Spleen (tissue), 11 donors: ENCODE data around the gene CMSS1. TPM values are rescaled to one million over a fixed set of nuclear protein-coding genes. Genes with fewer than 3 reads are reported as not detected.

Source experiments
- DNase-seq: peaks from one replicate; pipeline ENCODE4 v3.0.0-alpha.2; 2020
- H3K27ac ChIP-seq, 8 donors: fragments of 200-600 bp; sonication (generic) in 7 of 8; 1 replicate in 4 of 8; 2 replicates in 4 of 8; pipeline versions ENCODE4 v1.5.0 to v1.8.0; 2016 to 2021; ENCODE audit warnings: inconsistent platforms in 4 of 8, mild to moderate bottlenecking in 4 of 8, moderate library complexity in 1 of 8
- H3K27me3 ChIP-seq, 7 donors: fragments of 200-600 bp; sonication (generic) in 6 of 7; replicated peaks in 1 of 7; 1 replicate in 4 of 7; 2 replicates in 3 of 7; pipeline versions ENCODE4 v1.5.0 to v1.8.0; 2016 to 2021; ENCODE audit warnings: inconsistent platforms in 3 of 7, mild to moderate bottlenecking in 1 of 7
- H3K36me3 ChIP-seq, 6 donors: fragments of 200-600 bp; sonication (generic) in 5 of 6; 1 replicate in 4 of 6; 2 replicates in 2 of 6; pipeline versions ENCODE4 v1.5.0 to v1.8.0; 2016 to 2021; ENCODE audit warnings: inconsistent platforms in 2 of 6
- H3K4me1 ChIP-seq, 6 donors: fragments of 200-600 bp; sonication (generic) in 5 of 6; 1 replicate in 3 of 6; 2 replicates in 3 of 6; pipeline versions ENCODE4 v1.5.0 to v1.8.0; 2016 to 2021; ENCODE audit warnings: inconsistent platforms in 3 of 6
- H3K4me3 ChIP-seq, 8 donors: fragments of 200-600 bp; sonication (generic) in 7 of 8; 1 replicate in 4 of 8; 2 replicates in 4 of 8; pipeline versions ENCODE4 v1.5.0 to v1.8.0; 2016 to 2021; ENCODE audit warnings: inconsistent platforms in 4 of 8, mild to moderate bottlenecking in 4 of 8, moderate library complexity in 2 of 8
- H3K9me3 ChIP-seq, 8 donors: fragments of 200-600 bp; sonication (generic) in 7 of 8; 1 replicate in 4 of 8; 2 replicates in 4 of 8; pipeline versions ENCODE4 v1.5.0 to v1.8.0; 2016 to 2021; ENCODE audit warnings: inconsistent platforms in 4 of 8
- POLR2A ChIP-seq, 3 donors: fragments of 450-650 bp; IDR thresholded peaks; one replicate each; pipeline ENCODE4 v1.5.1; 2017; ENCODE audit warnings: antibody characterized with exemption in 3 of 3, mild to moderate bottlenecking in 1 of 3
- POLR2AphosphoS5 ChIP-seq, 3 donors: sonication (generic); formaldehyde crosslinking; IDR thresholded peaks; one replicate each; pipeline ENCODE4 v1.5.1; 2017; ENCODE audit warnings: antibody characterized with exemption in 3 of 3
- WGBS, 5 donors: extraction: QIAGEN DNeasy Blood & Tissue Kit in 3 of 5; methylation state at CpG; one replicate each; pipeline versions ENCODE4 v1.1.5 to v1.1.7; 2013 to 2018; 5-methylcytosine and 5-hydroxymethylcytosine counted together
- intact Hi-C: fragments of 100-400 bp; cut with DNase I; formaldehyde crosslinking; loops from one replicate; pipeline ENCODE4 v1.15.0; 2023; ENCODE audit warnings: low total_unique reads
- polyA plus RNA-seq, 3 donors: library from polyadenylated mRNA; stranded (reverse); fragments of 200-250 nt; gene quantifications; one replicate each; pipeline ENCODE4 v1.2.1, GENCODE V29; 2013
- total RNA-seq, 7 donors: library from RNA; depleted of rRNA in 3 of 7; stranded (reverse); fragments of >200 nt in 3 of 7; fragmentation: NEBNext Ultra II Directional in 4 of 7; extraction: Animal tissue kit (Norgen Biotek cat#: 25700) in 4 of 7; gene quantifications; one replicate each; pipeline versions ENCODE4 v1.1.0 to v1.2.1, GENCODE V29; 2016 to 2021
- TF ChIP-seq, protein P1 (sequence below), 11 experiments: fragments of 200-600 bp in 7 of 11; fragments of 450-650 bp in 4 of 11; sonication (generic) in 4 of 11; IDR thresholded peaks in 8 of 11; conservative IDR thresholded peaks in 3 of 11; 1 replicate in 7 of 11; 2 replicates in 4 of 11; pipeline versions ENCODE4 v1.4.0 to v1.8.0; 2016 to 2021; ENCODE audit warnings: antibody characterized with exemption in 11 of 11, inconsistent platforms in 4 of 11, mild to moderate bottlenecking in 1 of 11
- donor health status: healthy with polysubstance abuse.
- donor health status: DM: no; HTN: no; CAD: no; lungs with moderate emphysema.
- donor health status: DM: no; HTN: no; CAD: no.
- donor health status: Bipolar disorder and iron deficiency.
- donor health status: healthy.
- donor health status: DM: no; HTN: no; CAD: no.
- donor health status: DM: yes; HTN: yes; CAD: no.

CMSS1 gene
- total and polyA plus RNA-seq, 10 donors, result 6.9 to 30.1 (median 20.0) TPM

DNA sequence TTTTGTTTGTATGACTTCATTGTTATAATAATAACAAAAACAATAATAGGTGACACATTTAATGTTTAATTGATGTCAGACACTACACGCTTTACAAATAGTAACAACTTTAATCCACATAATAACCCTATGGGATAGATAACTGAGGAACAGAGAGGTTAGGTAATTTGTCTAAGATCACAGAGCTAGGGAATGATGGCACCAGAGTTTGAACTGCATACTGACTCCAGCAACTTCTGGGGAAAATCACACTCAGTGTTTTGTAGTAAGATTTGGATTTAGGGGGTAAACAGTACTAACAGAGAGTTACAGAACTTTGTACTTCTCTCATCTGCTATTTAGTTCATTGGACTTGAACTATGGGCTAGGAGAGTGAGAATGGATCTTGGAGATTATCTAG, 66.0 kb downstream of the CMSS1 start:
- no peaks in the 10 kb centered on the region for H3K36me3 ChIP-seq
- TF ChIP-seq POLR2A (IDR thresholded peaks at IDR 0.05) (no peak), POLR2AphosphoS5 (IDR thresholded peaks at IDR 0.05) (no peak)
- TF ChIP-seq, protein P1, sequence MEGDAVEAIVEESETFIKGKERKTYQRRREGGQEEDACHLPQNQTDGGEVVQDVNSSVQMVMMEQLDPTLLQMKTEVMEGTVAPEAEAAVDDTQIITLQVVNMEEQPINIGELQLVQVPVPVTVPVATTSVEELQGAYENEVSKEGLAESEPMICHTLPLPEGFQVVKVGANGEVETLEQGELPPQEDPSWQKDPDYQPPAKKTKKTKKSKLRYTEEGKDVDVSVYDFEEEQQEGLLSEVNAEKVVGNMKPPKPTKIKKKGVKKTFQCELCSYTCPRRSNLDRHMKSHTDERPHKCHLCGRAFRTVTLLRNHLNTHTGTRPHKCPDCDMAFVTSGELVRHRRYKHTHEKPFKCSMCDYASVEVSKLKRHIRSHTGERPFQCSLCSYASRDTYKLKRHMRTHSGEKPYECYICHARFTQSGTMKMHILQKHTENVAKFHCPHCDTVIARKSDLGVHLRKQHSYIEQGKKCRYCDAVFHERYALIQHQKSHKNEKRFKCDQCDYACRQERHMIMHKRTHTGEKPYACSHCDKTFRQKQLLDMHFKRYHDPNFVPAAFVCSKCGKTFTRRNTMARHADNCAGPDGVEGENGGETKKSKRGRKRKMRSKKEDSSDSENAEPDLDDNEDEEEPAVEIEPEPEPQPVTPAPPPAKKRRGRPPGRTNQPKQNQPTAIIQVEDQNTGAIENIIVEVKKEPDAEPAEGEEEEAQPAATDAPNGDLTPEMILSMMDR (IDR thresholded peaks at IDR 0.05 in 8 of 11, conservative IDR thresholded peaks at IDR 0.05 in 3 of 11), result no peak
- DNase-seq, result no peak
- no peak overlapping the region for H3K4me3 ChIP-seq
- WGBS, 5 donors, result 87 to 100% (median 97%) methylated on average over 1 of the region's 1 CpG
- no peak overlapping the region for H3K27ac ChIP-seq
- intact Hi-C loops, result no loop called here
- H3K9me3 ChIP-seq, result no peaks in the 10 kb centered on the region
- H3K27me3 ChIP-seq, result no peaks in the 10 kb centered on the region
- peaks cover 4 to 26% (median 10%) of the 10 kb centered on the region in 6 donors for H3K4me1 ChIP-seq

DNA sequence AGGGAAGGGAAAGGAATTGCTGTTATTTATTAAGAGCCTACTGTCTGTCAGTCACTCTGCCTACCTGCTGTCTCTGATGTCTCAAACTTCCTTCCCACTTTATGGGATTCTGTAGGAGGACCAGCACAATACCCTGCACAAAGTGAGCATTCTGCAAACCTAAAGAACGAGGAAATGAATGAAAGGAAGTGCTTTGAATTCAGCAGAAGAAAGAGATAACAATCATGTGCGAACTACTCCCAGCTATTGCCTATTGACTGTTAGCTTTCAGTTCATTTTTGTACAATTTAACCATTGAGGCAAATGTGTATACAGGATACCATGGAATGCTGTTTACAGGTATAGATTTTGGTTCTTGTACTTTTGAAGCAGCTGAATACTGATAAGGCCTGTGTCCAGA, 66.8 kb downstream of the CMSS1 start:
- WGBS, 5 donors, result 16 to 32% (median 21%) methylated on average over 2 of the region's 2 CpGs
- intact Hi-C loops, result no loop called here
- H3K4me3 ChIP-seq, result no peak overlapping the region
- no peaks in the 10 kb centered on the region for H3K27me3 ChIP-seq
- TF ChIP-seq POLR2A (IDR thresholded peaks at IDR 0.05) (no peak), POLR2AphosphoS5 (IDR thresholded peaks at IDR 0.05) (no peak)
- TF ChIP-seq, protein P1 (IDR thresholded peaks at IDR 0.05 in 8 of 11, conservative IDR thresholded peaks at IDR 0.05 in 3 of 11), result no peak
- H3K27ac ChIP-seq, result peak overlapping the region in 1 of 8 donors; percentile 12
- H3K36me3 ChIP-seq, result no peaks in the 10 kb centered on the region
- no peaks in the 10 kb centered on the region for H3K9me3 ChIP-seq
- no peak for DNase-seq
- peaks cover 4 to 26% (median 10%) of the 10 kb centered on the region in 6 donors for H3K4me1 ChIP-seq

DNA sequence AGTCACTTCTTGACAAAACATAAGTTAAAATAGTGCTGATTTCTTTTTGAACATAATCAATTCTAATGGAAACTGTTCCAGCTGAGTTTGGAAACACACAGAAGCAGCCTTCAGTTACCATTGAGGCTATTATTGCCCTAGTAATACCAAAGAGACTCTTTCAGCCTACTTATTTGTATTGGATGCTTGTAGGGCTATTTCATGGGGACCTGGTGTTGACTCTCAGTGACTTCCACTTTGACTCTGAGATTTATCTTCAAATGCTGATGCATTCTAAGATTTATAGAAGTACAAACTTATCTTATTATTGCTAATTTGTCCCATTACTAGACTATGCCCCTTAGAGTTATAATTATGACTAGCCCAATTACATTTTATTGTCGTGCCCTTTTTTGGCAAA, 67.4 kb downstream of the CMSS1 start:
- WGBS, 5 donors, result 90 to 100% (median 94%) methylated on average over 1 of the region's 1 CpG
- Histone ChIP-seq H3K4me1 (peaks cover 4 to 26% (median 10%) of the 10 kb centered on the region in 6 donors), H3K27ac (no peak overlapping the region), H3K27me3 (no peaks in the 10 kb centered on the region), H3K36me3 (no peaks in the 10 kb centered on the region), H3K9me3 (no peaks in the 10 kb centered on the region), H3K4me3 (no peak overlapping the region)
- intact Hi-C loops, result no loop called here
- no peak for DNase-seq
- TF ChIP-seq POLR2AphosphoS5 (IDR thresholded peaks at IDR 0.05) (no peak), POLR2A (IDR thresholded peaks at IDR 0.05) (no peak)
- TF ChIP-seq, protein P1 (IDR thresholded peaks at IDR 0.05 in 8 of 11, conservative IDR thresholded peaks at IDR 0.05 in 3 of 11), result no peak

DNA sequence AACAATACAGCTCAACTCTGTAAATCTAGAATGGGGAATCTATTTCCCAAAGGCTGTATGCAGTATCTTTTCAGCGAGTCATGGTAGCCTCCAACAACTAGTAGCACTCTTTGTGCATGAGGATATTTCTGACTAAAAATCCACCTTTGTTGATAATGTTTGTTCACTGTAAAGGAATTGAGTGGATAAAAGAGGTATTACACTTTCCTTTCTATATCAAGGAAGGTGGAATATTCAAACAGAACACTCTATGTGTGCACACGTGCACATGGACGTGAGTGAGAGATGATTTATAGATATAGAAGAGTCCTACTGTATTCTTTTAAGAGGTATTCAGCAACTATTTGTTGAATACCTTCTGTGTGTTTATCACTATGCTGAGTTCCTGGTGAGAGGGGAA, 68.2 kb downstream of the CMSS1 start:
- DNase-seq, result no peak
- H3K27ac ChIP-seq, result no peak overlapping the region
- WGBS, 5 donors, result 97 to 100% (median 97%) methylated on average over 3 of the region's 3 CpGs
- H3K9me3 ChIP-seq, result no peaks in the 10 kb centered on the region
- no peak for TF ChIP-seq POLR2AphosphoS5 (IDR thresholded peaks at IDR 0.05)
- no peak for TF ChIP-seq POLR2A (IDR thresholded peaks at IDR 0.05)
- TF ChIP-seq, protein P1 (IDR thresholded peaks at IDR 0.05 in 8 of 11, conservative IDR thresholded peaks at IDR 0.05 in 3 of 11), result no peak
- H3K4me1 ChIP-seq, result peaks cover 4 to 26% (median 9%) of the 10 kb centered on the region in 6 donors
- no peaks in the 10 kb centered on the region for H3K36me3 ChIP-seq
- no peak overlapping the region for H3K4me3 ChIP-seq
- intact Hi-C loops, result no loop called here
- H3K27me3 ChIP-seq, result no peaks in the 10 kb centered on the region
